ENCODE data around the gene EML5. TPM values are rescaled to one million over a fixed set of nuclear protein-coding genes. Genes with fewer than 3 reads are reported as not detected.

EML5 gene
- total RNA-seq, 1 experiment from 2014 or later, result 1.8 TPM

- Histone ChIP-seq H4K20me1 (ENCODE audit: insufficient read depth) (no peaks in the 10 kb centered on the region), H2AFZ (ENCODE audit: low read depth, low read length, poor library complexity, severe bottlenecking) (no peak within 1 kb of the TSS), H3K9ac (ENCODE audit: low read length) (peak within 1 kb of the TSS; percentile 87), H3K9me3 (ENCODE audit: control insufficient read depth in 1 of 2, insufficient read depth in 1 of 2, low read depth in 1 of 2, low read length in 2 of 2) (no peaks in the 10 kb centered on the region), H3K4me2 (ENCODE audit: low read length) (peak within 1 kb of the TSS; percentile 75), H3K9me2 (ENCODE audit: insufficient read depth) (no peaks in the 10 kb centered on the region), H3K36me3 (ENCODE audit: control insufficient read depth in 1 of 2, insufficient read depth in 2 of 2, low read length in 2 of 2) (peaks cover 3 to 4% of the 10 kb centered on the region in 2 experiments; a peak in 3 of 4 replicates), H3K27ac (ENCODE audit: low read depth, low read length) (peak within 1 kb of the TSS; percentile 95), H3K4me1 (ENCODE audit: control insufficient read depth in 1 of 2, insufficient read depth in 2 of 2, low read length in 2 of 2) (peaks cover 3 to 18% of the 10 kb centered on the region in 2 experiments; a peak in 1 of 4 replicates), H3K79me2 (ENCODE audit: insufficient read depth, low read length) (peaks cover 49% of the 10 kb centered on the region), H3K4me3 (replicated peaks in 1 of 2; ENCODE audit: low read depth in 1 of 2, low read length in 2 of 2) (peak within 1 kb of the TSS; percentile 79 to 92), H3K27me3 (ENCODE audit: insufficient read depth, low read length) (no peaks in the 10 kb centered on the region)
- ATAC-seq (peak; percentile 94), DNase-seq (ENCODE audit: low read depth, low spot score) (peak; percentile 68)
- ChIA-PET RAD21 (ENCODE audit: low non-redundant PET in 1 of 2, low total read pairs in 2 of 2, uncharacterized antibody in 2 of 2, unreplicated experiment in 2 of 2) (no interaction called here), CTCF (no interaction called here), POLR2A (no interaction called here)
- BruUV-seq (replicated peaks), result no TSS peak
- peak; percentile 99 for TF ChIP-seq ZFX (IDR thresholded peaks at IDR 0.05)
- no peak for TF ChIP-seq YY1 (IDR thresholded peaks at IDR 0.05; ENCODE audit: extremely low read depth, insufficient replicate concordance, low read depth, low read length)
- peak; percentile 86 for TF ChIP-seq POLR2A (IDR thresholded peaks at IDR 0.05; ENCODE audit: borderline replicate concordance, extremely low read depth, insufficient read depth, insufficient read length)
- peak; percentile 95 for TF ChIP-seq EGR1 (IDR thresholded peaks at IDR 0.05; ENCODE audit: low read depth)
- no peak for TF ChIP-seq CTCF (IDR thresholded peaks at IDR 0.05 in 2 of 3, conservative IDR thresholded peaks at IDR 0.05 in 1 of 3; ENCODE audit: borderline replicate concordance in 1 of 3, insufficient read depth in 1 of 3, low read depth in 2 of 3, low read length in 2 of 3)
- peak; percentile 87 for TF ChIP-seq POLR2AphosphoS5 (IDR thresholded peaks at IDR 0.05; ENCODE audit: low read depth, low read length)
- TF ChIP-seq SIN3A (IDR thresholded peaks at IDR 0.05; ENCODE audit: low read depth), result peak; percentile 69
- TF ChIP-seq CEBPB (IDR thresholded peaks at IDR 0.05; ENCODE audit: low read depth), result no peak
- no peak for TF ChIP-seq ZNF274 (IDR thresholded peaks at IDR 0.05; ENCODE audit: low read depth, low read length)
- no peak for TF ChIP-seq ELF1 (IDR thresholded peaks at IDR 0.05; ENCODE audit: borderline replicate concordance, low read depth)
- peak; percentile 78 for TF ChIP-seq MAX (IDR thresholded peaks at IDR 0.05)
- no peak for TF ChIP-seq SP1 (IDR thresholded peaks at IDR 0.05; ENCODE audit: low read depth)
- intact Hi-C loops (cut with micrococcal nuclease), result no loop called here
Observed at GRCh38 chr14:88562831-88563686, 229.7 kb downstream of the EML5 start, which contains the start of gene ZC3H14. TSS of gene ZC3H14 (plus strand) at chr14:88563037. CDS start at chr14:88563134, 97 bp downstream.
